Aorta (tissue), 5 donors: ENCODE results near the gene TMEM30B. TPM values are rescaled to one million over a fixed set of nuclear protein-coding genes. Genes with fewer than 3 reads are reported as not detected.

ENCODE experiments used
- ATAC-seq: fragments of 200-7000 bp; cut with Tn5 transposase; one replicate; pipeline ENCODE4 v1.9.1; 2022; ENCODE audit warnings: moderate library complexity; ENCODE audit not compliant: low FRiP score
- DNase-seq, 2 donors: peaks; one replicate each; pipeline ENCODE4 v3.0.0-alpha.2; 2020
- H3K27ac ChIP-seq, 2 donors: one replicate each; pipeline ENCODE4 v1.5.1; 2013; ENCODE audit warnings: low read length in 2 of 2, mild to moderate bottlenecking in 2 of 2, moderate library complexity in 2 of 2, control low read depth in 1 of 2, inconsistent platforms in 1 of 2, low read depth in 1 of 2
- H3K27me3 ChIP-seq, 2 donors: one replicate each; pipeline ENCODE4 v1.6.1; 2013; ENCODE audit warnings: control low read depth in 1 of 2, low read length in 1 of 2, mild to moderate bottlenecking in 1 of 2, moderate library complexity in 1 of 2; ENCODE audit not compliant: insufficient read depth in 2 of 2, control insufficient read depth in 1 of 2
- H3K36me3 ChIP-seq, 2 donors: one replicate each; pipeline ENCODE4 v1.6.1; 2013; ENCODE audit warnings: control low read depth in 1 of 2, low read length in 1 of 2, mild to moderate bottlenecking in 1 of 2; ENCODE audit not compliant: insufficient read depth in 2 of 2, control insufficient read depth in 1 of 2
- H3K4me1 ChIP-seq, 2 donors: one replicate each; pipeline ENCODE4 v1.6.1; 2013; ENCODE audit warnings: low read length in 2 of 2, control low read depth in 1 of 2, mild to moderate bottlenecking in 1 of 2, moderate library complexity in 1 of 2; ENCODE audit not compliant: insufficient read depth in 2 of 2, control insufficient read depth in 1 of 2
- H3K4me3 ChIP-seq, 2 donors: one replicate each; pipeline ENCODE4 v1.5.1; 2013; ENCODE audit warnings: low read length in 2 of 2, control low read depth in 1 of 2, mild to moderate bottlenecking in 1 of 2
- H3K9me3 ChIP-seq: one replicate; pipeline ENCODE4 v1.6.1; 2013; ENCODE audit warnings: mild to moderate bottlenecking, low read length; ENCODE audit not compliant: control insufficient read depth
- WGBS, 2 donors: extraction: QIAGEN DNeasy Blood & Tissue Kit; methylation state at CpG; one replicate each; pipeline ENCODE4 v1.1.7; 2013; 5-methylcytosine and 5-hydroxymethylcytosine counted together
- intact Hi-C, 2 donors: fragments of 100-400 bp; cut with DNase I; formaldehyde crosslinking; loops; one replicate each; pipeline versions ENCODE4 v1.14.2 to v1.15.0; 2022
- polyA plus RNA-seq, 2 donors: library from polyadenylated mRNA; stranded (reverse); fragments of 200-250 nt; gene quantifications; one replicate each; pipeline ENCODE4 v1.2.3, GENCODE V29; 2013
- total RNA-seq, 2 donors: library from RNA; stranded (reverse); fragmentation: NEBNext Ultra II Directional; extraction: Animal tissue kit (Norgen Biotek cat#: 25700); gene quantifications; one replicate each; pipeline ENCODE4 v1.2.1, GENCODE V29; 2021
- donor health status: healthy with polysubstance abuse.
- donor health status: Bipolar disorder and iron deficiency.
- donor health status: DM: no; HTN: no; CAD: no.
- donor health status: DM: no; HTN: no; CAD: no.
- donor health status: DM: yes; HTN: yes; CAD: no.

TMEM30B gene
- total and polyA plus RNA-seq, 4 donors, result 7.5 to 81.7 (median 32.3) TPM

GRCh38 chr14:61266891-61267740, 14.0 kb downstream of the TMEM30B start:
- H3K9me3 ChIP-seq, result no peaks in the 10 kb centered on the region
- no peak overlapping the region for H3K27ac ChIP-seq
- no peak overlapping the region for H3K4me3 ChIP-seq
- ATAC-seq, result no peak
- no peaks in the 10 kb centered on the region for H3K27me3 ChIP-seq
- peaks cover 0 to 3% of the 10 kb centered on the region in 2 donors for H3K4me1 ChIP-seq
- DNase-seq, result no peak
- H3K36me3 ChIP-seq, result no peaks in the 10 kb centered on the region
- intact Hi-C loops, result no loop called here
- 43 to 45% methylated on average over 11 of the region's 11 CpGs for whole genome bisulfite sequencing, 2 donors

DNA sequence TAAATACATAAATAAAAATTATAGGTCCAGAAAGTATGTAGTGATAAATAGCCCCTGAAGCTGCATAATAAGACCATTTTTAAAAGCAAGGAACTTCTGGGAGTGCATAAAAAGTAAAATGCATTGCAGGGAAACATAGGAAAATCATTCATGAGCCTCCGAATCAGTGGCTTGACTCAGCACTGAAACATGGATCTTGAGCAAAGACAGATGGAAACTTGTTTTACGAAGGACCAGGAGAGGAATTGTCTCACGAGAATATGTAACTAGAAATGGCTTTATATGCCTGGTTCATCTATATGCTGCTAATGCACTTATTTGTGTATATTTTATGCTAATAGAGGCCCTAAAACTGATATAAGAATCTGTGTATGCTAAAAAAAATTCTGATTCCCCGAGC, 14.7 kb downstream of the TMEM30B start:
- Histone ChIP-seq H3K4me3 (no peak overlapping the region), H3K9me3 (no peaks in the 10 kb centered on the region), H3K36me3 (no peaks in the 10 kb centered on the region), H3K4me1 (peaks cover 0 to 3% of the 10 kb centered on the region in 2 donors), H3K27me3 (no peaks in the 10 kb centered on the region), H3K27ac (no peak overlapping the region)
- ATAC-seq (no peak), DNase-seq (no peak)
- 73 to 82% methylated on average over 4 of the region's 4 CpGs for WGBS, 2 donors
- intact Hi-C loops, result no loop called here

- WGBS, 2 donors, result 71 to 74% methylated on average over 4 of the region's 4 CpGs
- intact Hi-C loops, result no loop called here
- no peaks in the 10 kb centered on the region for H3K27me3 ChIP-seq
- no peak overlapping the region for H3K4me3 ChIP-seq
- no peaks in the 10 kb centered on the region for H3K9me3 ChIP-seq
- H3K27ac ChIP-seq, result no peak overlapping the region
- DNase-seq (no peak), ATAC-seq (no peak)
- H3K4me1 ChIP-seq, result peaks cover 0 to 3% of the 10 kb centered on the region in 2 donors
- no peaks in the 10 kb centered on the region for H3K36me3 ChIP-seq
Observed at GRCh38 chr14:61264651-61265050, 16.5 kb downstream of the TMEM30B start.

DNA sequence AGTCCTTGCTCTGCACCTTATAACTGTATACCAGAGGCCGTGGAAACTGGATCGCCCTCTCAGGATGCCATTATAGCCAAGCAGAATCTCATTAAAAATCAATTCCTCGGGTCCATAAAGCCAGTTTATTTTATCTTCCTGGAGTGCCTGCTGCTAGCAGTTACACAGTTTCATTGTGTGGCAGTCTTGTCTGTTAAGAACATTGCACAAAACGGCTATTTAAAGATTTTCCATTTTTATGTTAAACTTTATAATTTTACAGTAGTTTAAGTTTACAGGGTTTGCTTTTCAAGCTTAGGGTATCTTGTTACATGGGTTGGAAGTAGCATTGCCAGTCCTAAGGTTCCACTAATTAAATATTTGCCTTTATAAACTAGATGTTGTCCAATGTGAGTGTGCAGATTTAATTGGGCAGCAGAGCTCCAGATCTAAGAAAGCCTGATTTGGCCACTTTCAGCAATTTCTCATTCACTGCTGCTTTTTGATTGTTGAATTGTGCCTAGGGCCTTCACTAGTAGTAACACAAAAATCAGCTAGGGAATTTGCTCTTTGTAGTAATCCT, 17.0 kb downstream of the TMEM30B start:
- ATAC-seq, result no peak
- H3K36me3 ChIP-seq, result no peaks in the 10 kb centered on the region

GRCh38 chr14:61262082-61262481, 19.1 kb downstream of the TMEM30B start:
- Histone ChIP-seq H3K4me1 (peaks cover 0 to 3% of the 10 kb centered on the region in 2 donors), H3K9me3 (no peaks in the 10 kb centered on the region), H3K27me3 (no peaks in the 10 kb centered on the region), H3K27ac (no peak overlapping the region), H3K4me3 (no peak overlapping the region), H3K36me3 (no peaks in the 10 kb centered on the region)
- ATAC-seq (peak; percentile 49), DNase-seq (no peak)
- WGBS, 2 donors, result 55 to 67% methylated on average over 4 of the region's 4 CpGs
- intact Hi-C loops, result no loop called here

More for the DNA sequence above, 17.0 kb downstream of the TMEM30B start:
- H3K27me3 ChIP-seq, result no peaks in the 10 kb centered on the region
- H3K4me3 ChIP-seq, result no peak overlapping the region
- intact Hi-C loops, result no loop called here
- H3K4me1 ChIP-seq, result peaks cover 0 to 3% of the 10 kb centered on the region in 2 donors
- WGBS, 2 donors, result 74 to 80% methylated on average over 4 of the region's 4 CpGs
- no peak overlapping the region for H3K27ac ChIP-seq
- DNase-seq, result no peak
- no peaks in the 10 kb centered on the region for H3K9me3 ChIP-seq

DNA sequence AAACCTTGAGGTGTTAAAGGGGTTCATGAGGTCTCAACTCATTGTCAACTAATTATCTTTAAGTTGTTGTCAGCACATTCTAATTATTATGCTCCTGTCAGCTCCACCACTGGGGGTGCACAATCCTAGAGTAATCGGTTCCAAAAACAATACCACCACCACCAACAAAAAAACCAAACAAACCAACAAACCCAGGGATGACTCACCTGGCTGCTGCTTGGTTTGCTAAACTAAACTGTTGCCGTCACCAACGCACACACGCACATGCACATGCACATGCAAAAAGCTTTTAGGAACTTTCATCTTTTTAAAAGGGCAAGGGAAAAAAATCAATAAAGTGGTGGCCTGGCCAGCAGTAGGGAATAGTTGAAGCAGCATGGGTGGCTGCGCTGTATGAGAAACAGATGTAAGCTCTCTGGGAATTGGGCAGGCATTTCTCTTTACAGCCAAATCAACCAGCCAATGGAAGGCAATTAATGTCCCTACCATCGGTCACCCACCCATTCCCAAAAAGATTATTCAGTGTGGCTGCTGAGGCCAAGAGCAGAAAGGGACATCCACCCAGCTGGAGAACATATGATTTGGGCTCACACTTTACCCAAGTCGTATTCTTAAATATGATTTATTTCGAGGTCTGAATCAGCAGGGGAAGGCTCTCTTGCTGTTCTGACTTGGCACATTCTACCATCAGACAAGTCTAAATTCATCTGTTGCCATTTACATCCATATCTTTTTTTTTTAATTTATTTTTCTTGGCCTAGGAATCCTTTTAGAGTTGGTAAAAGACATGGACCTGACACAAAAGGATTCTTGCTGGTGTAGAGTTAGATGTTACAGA, 20.0 kb downstream of the TMEM30B start:
- ATAC-seq (no peak), DNase-seq (peak in 1 of 2 donors; percentile 46)
- Histone ChIP-seq H3K9me3 (no peaks in the 10 kb centered on the region), H3K36me3 (no peaks in the 10 kb centered on the region), H3K4me3 (no peak overlapping the region), H3K27me3 (no peaks in the 10 kb centered on the region), H3K4me1 (no peaks in the 10 kb centered on the region), H3K27ac (no peak overlapping the region)
- WGBS, 2 donors, result 62 to 71% methylated on average over 8 of the region's 8 CpGs
- intact Hi-C loops, result no loop called here

- intact Hi-C loops, result loop anchor here (5.0 to 10.0 kb wide), 3 partner anchors 232 to 904 kb away; partner anchors contain the start of gene SIX4 (in 1 of the 2)
- Histone ChIP-seq H3K4me3 (no peak overlapping the region), H3K27ac (no peak overlapping the region), H3K9me3 (no peaks in the 10 kb centered on the region), H3K27me3 (no peaks in the 10 kb centered on the region), H3K4me1 (no peaks in the 10 kb centered on the region), H3K36me3 (no peaks in the 10 kb centered on the region)
- 17 to 20% methylated on average over 4 of the region's 4 CpGs for WGBS, 2 donors
- DNase-seq, result no peak
- no peak for ATAC-seq
Observed at GRCh38 chr14:61258985-61259384, 22.2 kb downstream of the TMEM30B start.

- H3K4me3 ChIP-seq, result no peak overlapping the region
- WGBS, 2 donors, result 72 to 75% methylated on average over 5 of the region's 5 CpGs
- H3K27ac ChIP-seq, result no peak overlapping the region
- H3K4me1 ChIP-seq, result no peaks in the 10 kb centered on the region
- no peaks in the 10 kb centered on the region for H3K36me3 ChIP-seq
- no peaks in the 10 kb centered on the region for H3K9me3 ChIP-seq
- DNase-seq (no peak), ATAC-seq (no peak)
- H3K27me3 ChIP-seq, result no peaks in the 10 kb centered on the region
- intact Hi-C loops, result loop anchor here (5.0 to 10.0 kb wide), 3 partner anchors 230 to 903 kb away; partner anchors contain the start of gene SIX4 (in 1 of the 2)
Observed at GRCh38 chr14:61257469-61258057, 23.6 kb downstream of the TMEM30B start.
